Middle frontal gyrus (tissue), 1 donor: ENCODE data around the gene FOXN3.
"Not testable (repeated sequence)": the region's sequence is repeated elsewhere in the genome, so short reads cannot be mapped to it uniquely, and the experiment has no call there.

Experiments used
- DNase-seq: peaks from one replicate; pipeline ENCODE4 v3.0.0-alpha.2; 2015; ENCODE audit warnings: low spot score; ENCODE audit errors: extremely low spot score

The FOXN3 gene

GRCh38 chr14:89140326-89140725, 276.7 kb downstream of the FOXN3 start:
- no peak for DNase-seq

GRCh38 chr14:89139404-89140247, 277.4 kb downstream of the FOXN3 start:
- DNase-seq, result no peak

- no peak for DNase-seq
Observed at GRCh38 chr14:89138846-89139245, 278.2 kb downstream of the FOXN3 start.

- no peak for DNase-seq
Observed at GRCh38 chr14:89137526-89138163, 279.4 kb downstream of the FOXN3 start.

GRCh38 chr14:89136587-89136986, 280.4 kb downstream of the FOXN3 start:
- no peak for DNase-seq

GRCh38 chr14:89134640-89135039, 282.4 kb downstream of the FOXN3 start:
- DNase-seq, result no peak

- no peak for DNase-seq
Observed at GRCh38 chr14:89131004-89131750, 285.9 kb downstream of the FOXN3 start.

- no peak for DNase-seq
Observed at GRCh38 chr14:89129570-89129969, 287.5 kb downstream of the FOXN3 start.

GRCh38 chr14:89128311-89129026, 288.6 kb downstream of the FOXN3 start:
- DNase-seq, result no peak

- no peak for DNase-seq
Observed at GRCh38 chr14:89126461-89126860, 290.6 kb downstream of the FOXN3 start.

GRCh38 chr14:89125216-89125615, 291.8 kb downstream of the FOXN3 start:
- no peak for DNase-seq

GRCh38 chr14:89123851-89124250, 293.2 kb downstream of the FOXN3 start:
- no peak for DNase-seq

GRCh38 chr14:89123215-89123614, 293.8 kb downstream of the FOXN3 start:
- DNase-seq, result no peak

- no peak for DNase-seq
Observed at GRCh38 chr14:89121968-89122620, 294.9 kb downstream of the FOXN3 start.

- no peak for DNase-seq
Observed at GRCh38 chr14:89117012-89117411, 300.0 kb downstream of the FOXN3 start.

- DNase-seq, result no peak
Observed at GRCh38 chr14:89114109-89114508, 302.9 kb downstream of the FOXN3 start.

GRCh38 chr14:89112720-89113119, 304.3 kb downstream of the FOXN3 start:
- no peak for DNase-seq

- not testable (repeated sequence) for DNase-seq
Observed at GRCh38 chr14:89111766-89112543, 305.1 kb downstream of the FOXN3 start.

- DNase-seq, result not testable (repeated sequence)
Observed at GRCh38 chr14:89111232-89111631, 305.8 kb downstream of the FOXN3 start.

- DNase-seq, result no peak
Observed at GRCh38 chr14:89110110-89110509, 306.9 kb downstream of the FOXN3 start.
